Measurements from ENCODE around the gene TMEM72.

- TF ChIP-seq POLR2AphosphoS5 (IDR thresholded peaks at IDR 0.05; ENCODE audit: insufficient read depth in 1 of 2, low read depth in 1 of 2) (no peak), CTCF (IDR thresholded peaks at IDR 0.05) (no peak)
Observed at GRCh38 chr10:44937196-44938005, 26.3 kb downstream of the TMEM72 start.

Measured in vagina (tissue), 2 donors.